Suppressor macrophage treated with lipopolysaccharide for 1 hour (primary cell): ENCODE data around the gene TFDP1.

ENCODE experiments used
- DNase-seq, 3 donors: peaks; one replicate each; pipeline ENCODE4 v3.0.0-alpha.2; 2020 to 2022

TFDP1 gene

GRCh38 chr13:113599391-113599790 is 14.8 kb downstream of the TFDP1 start:
- DNase-seq = no peak

- DNase-seq = no peak
These were observed 16.9 kb downstream of the TFDP1 start for GRCh38 chr13:113601166-113602070.

GRCh38 chr13:113602291-113602988 is 17.9 kb downstream of the TFDP1 start:
- DNase-seq = no peak

- no peak for DNase-seq
These were observed 18.7 kb downstream of the TFDP1 start for GRCh38 chr13:113603116-113603710.

GRCh38 chr13:113604186-113604585 is 19.6 kb downstream of the TFDP1 start:
- no peak for DNase-seq

- DNase-seq = no peak
These were observed 20.9 kb downstream of the TFDP1 start for GRCh38 chr13:113605461-113605860.

GRCh38 chr13:113605866-113606438 is 21.4 kb downstream of the TFDP1 start:
- DNase-seq = no peak

GRCh38 chr13:113607056-113607888 is 22.7 kb downstream of the TFDP1 start:
- peak; percentile 90 to 95 (median 90) for DNase-seq

- DNase-seq = no peak
These were observed 23.5 kb downstream of the TFDP1 start for GRCh38 chr13:113607889-113608635.

GRCh38 chr13:113608967-113609533 is 24.5 kb downstream of the TFDP1 start:
- no peak for DNase-seq

GRCh38 chr13:113609616-113610015 is 25.1 kb downstream of the TFDP1 start:
- DNase-seq = no peak

- no peak for DNase-seq
These were observed 25.7 kb downstream of the TFDP1 start for GRCh38 chr13:113610266-113610665.

- DNase-seq = no peak
These were observed 27.4 kb downstream of the TFDP1 start for GRCh38 chr13:113611996-113612395.

- DNase-seq = no peak
These were observed 28.1 kb downstream of the TFDP1 start for GRCh38 chr13:113612607-113613006.

- DNase-seq = no peak
These were observed 29.3 kb downstream of the TFDP1 start for GRCh38 chr13:113613789-113614379.

- peak; percentile 63 to 67 (median 64) for DNase-seq
These were observed 31.8 kb downstream of the TFDP1 start for GRCh38 chr13:113616281-113616906.

GRCh38 chr13:113616991-113617749 is 32.6 kb downstream of the TFDP1 start:
- peak in 2 of 3 donors; percentile 24 to 27 for DNase-seq

GRCh38 chr13:113617961-113618360 is 33.4 kb downstream of the TFDP1 start:
- DNase-seq = no peak

GRCh38 chr13:113618455-113618854 is 33.9 kb downstream of the TFDP1 start:
- no peak for DNase-seq
